GDM1 (cell line): ENCODE results near the gene UNK.

ENCODE experiments used
- DNase-seq: peaks from one replicate; lab custom pipeline; 2025; lab: John Stamatoyannopoulos, UW

UNK gene

GRCh38 chr17:75873587-75874322 is 89.1 kb downstream of the UNK start:
- no peak for DNase-seq

- DNase-seq, result no peak
Measured at GRCh38 chr17:75874323-75875181, 89.9 kb downstream of the UNK start.
